Breast epithelium (tissue), 3 donors: ENCODE measurements around the gene CENPP.

ENCODE experiments used
- POLR2A ChIP-seq: fragments of 450-650 bp; IDR thresholded peaks from one replicate; pipeline ENCODE4 v1.6.1; 2016; ENCODE audit warnings: antibody characterized with exemption, mild to moderate bottlenecking, moderate library complexity
- POLR2AphosphoS5 ChIP-seq, 3 donors: sonication (generic); formaldehyde crosslinking; IDR thresholded peaks; one replicate each; pipeline ENCODE4 v1.6.1; 2017; ENCODE audit warnings: antibody characterized with exemption in 3 of 3
- TF ChIP-seq, protein P1 (sequence below), 3 donors: fragments of 450-650 bp; IDR thresholded peaks; one replicate each; pipeline ENCODE4 v1.5.1; 2016 to 2017; ENCODE audit warnings: antibody characterized with exemption in 3 of 3, mild to moderate bottlenecking in 3 of 3, moderate library complexity in 3 of 3

DNA sequence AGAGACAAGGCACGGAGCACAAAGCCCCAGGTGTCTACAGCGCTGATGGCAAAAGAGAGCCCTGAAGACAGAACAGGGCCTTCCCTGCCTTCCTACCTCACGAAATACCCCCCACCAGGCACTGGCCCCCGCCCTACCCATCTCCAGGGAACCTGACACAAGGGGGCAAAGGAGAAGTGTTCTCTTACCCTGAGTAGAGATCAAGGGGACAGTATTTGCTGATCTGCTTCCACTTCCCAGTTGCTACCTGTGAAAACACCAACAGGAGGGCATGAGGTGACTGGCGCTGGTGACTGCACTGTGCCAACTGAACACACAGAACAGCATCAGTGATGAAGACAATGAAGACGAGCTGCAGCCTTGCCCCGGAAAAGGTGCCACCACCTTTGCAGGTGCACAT lies 316.8 kb downstream of the CENPP start:
- TF ChIP-seq, protein P1, sequence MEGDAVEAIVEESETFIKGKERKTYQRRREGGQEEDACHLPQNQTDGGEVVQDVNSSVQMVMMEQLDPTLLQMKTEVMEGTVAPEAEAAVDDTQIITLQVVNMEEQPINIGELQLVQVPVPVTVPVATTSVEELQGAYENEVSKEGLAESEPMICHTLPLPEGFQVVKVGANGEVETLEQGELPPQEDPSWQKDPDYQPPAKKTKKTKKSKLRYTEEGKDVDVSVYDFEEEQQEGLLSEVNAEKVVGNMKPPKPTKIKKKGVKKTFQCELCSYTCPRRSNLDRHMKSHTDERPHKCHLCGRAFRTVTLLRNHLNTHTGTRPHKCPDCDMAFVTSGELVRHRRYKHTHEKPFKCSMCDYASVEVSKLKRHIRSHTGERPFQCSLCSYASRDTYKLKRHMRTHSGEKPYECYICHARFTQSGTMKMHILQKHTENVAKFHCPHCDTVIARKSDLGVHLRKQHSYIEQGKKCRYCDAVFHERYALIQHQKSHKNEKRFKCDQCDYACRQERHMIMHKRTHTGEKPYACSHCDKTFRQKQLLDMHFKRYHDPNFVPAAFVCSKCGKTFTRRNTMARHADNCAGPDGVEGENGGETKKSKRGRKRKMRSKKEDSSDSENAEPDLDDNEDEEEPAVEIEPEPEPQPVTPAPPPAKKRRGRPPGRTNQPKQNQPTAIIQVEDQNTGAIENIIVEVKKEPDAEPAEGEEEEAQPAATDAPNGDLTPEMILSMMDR (IDR thresholded peaks at IDR 0.05), result no peak
- TF ChIP-seq POLR2A (no peak), POLR2AphosphoS5 (IDR thresholded peaks at IDR 0.05) (no peak)
